Activated gamma-delta T cell treated with anti-CD3 and anti-CD28 coated beads, Interleukin-2, amount 50 U/mL, for 16 hours (primary cell): ENCODE results near the gene SH3TC1.
A peak's percentile ranks its signal among the peaks of the same experiment; 100 is the strongest.

Experiments used
- DNase-seq: peaks from one replicate; pipeline ENCODE4 v3.0.0-alpha.2; 2020; ENCODE audit warnings: low read depth

The SH3TC1 gene

DNA sequence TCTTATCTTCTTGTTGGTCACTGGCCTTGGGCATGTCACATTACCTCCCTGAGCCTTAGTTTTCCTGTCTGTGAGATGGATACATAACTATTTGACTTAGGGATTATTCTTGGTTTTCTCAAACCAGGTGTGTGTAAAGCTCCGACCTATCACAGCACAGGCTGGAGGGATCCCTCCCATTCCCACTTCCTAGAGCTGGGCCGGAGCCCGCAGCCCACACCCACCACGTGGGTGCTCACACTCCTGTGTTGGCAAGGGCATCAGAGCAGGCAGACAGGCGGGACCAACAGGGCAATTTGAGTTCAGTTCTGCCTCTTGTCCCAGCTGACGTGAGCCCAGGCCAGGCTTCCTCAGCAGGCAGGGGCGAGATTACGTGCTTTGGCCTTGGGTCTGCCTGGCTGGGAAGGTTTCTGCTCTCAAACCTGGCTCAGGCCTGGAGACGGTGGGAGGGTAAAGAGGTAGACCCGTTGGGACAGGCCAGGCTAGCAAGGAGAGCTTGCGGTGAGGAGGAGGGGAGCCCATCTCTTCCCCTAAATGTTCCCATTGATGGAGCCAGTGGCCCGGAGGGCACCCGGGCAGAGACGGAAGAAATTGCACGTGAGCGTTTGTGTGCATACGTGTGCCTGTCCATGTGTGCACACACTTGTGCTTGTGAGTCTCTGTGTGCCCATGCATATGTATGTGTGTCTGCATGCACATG, 734 bp upstream of the SH3TC1 start:
- DNase-seq, result no peak

DNA sequence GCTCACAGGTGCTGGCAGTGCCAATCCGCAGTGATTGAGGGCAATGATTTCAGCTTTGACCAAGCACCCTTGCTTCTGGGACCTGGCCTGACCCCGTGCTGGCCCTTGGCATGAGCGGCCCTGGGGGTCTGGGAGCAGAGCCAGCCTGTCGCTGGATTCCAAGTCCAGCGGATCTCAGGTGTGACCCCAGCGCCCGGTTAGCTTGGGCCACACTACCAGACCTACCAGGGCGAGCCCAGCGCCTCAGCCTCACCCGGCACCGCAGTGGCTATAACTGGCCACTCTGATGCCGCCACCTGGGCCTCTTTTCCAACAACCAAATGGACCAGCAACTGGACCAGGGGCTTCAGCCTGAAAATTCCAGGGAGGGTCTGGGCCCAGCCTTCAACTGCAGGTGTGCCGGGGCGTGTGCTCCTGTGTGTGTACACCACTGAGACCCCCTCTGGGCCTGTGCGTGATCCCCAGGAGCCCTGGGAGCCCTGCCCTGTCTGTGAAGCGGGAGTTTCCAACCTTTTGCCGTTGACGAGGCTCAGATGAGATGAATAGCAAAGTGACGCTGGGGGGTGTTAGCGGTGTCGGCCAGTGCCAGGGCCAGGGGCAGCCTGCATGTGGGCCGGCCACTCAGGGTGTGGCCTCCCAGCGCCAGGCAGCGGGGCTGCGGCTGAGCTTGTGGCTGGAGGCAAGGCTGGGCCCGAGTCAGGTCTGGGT, 658 bp downstream of the SH3TC1 start:
- DNase-seq, result no peak

DNA sequence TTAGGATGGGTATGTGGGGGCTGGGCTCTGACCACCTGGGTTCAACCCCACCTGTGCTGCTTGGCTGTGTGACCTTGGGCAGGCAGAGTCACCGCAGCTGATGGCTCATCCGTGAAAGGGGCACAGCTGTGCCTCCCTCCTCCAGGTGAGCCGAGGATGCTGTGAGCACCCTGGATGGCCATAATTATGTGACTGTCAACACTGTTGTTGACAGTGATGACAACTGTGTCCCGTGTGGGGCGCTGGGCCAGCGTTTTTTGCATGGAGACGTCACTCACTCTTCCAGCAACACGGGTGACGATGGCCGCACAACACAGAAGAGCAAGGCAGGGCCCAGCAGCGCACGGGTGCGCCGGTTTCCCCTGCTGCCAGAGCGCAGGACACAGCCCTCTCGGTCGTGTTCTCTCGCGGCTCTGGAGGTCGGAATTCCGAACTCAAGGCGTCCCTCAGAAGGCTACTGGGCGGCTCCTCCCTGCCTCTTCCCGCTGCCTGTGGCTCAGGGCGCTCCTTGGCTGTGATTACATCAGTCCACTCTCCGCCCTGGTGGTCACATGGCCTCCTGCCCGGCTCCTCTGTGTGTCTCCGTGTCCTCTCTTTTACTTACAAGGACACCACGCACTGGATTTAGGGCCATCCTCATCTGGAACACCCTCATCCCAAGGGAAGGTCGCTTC, 1.3 kb downstream of the SH3TC1 start:
- no peak for DNase-seq

DNA sequence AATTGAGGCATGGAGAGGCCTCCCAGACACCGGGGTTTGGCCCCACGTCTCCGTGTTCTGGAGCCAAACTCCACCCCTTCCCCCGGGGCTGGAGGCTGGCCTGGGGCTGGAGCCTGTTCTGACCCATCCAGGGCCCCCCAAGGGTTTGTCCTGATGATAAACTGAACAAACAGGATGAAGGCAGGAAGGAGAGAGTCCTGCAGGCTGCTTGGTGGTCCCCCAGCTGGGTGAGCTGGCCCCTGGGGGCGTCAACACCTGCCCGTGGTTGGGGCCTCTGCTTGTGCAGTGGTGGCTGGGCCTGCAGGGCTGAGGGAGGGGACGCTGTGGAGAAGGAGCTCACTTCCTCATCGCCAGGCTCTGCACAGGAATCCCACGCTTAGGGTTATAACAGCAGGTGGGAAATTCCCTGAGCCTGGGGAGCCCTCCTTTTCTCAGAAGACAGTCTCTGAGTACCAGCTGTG, 2.3 kb downstream of the SH3TC1 start:
- DNase-seq, result peak; percentile 29

DNA sequence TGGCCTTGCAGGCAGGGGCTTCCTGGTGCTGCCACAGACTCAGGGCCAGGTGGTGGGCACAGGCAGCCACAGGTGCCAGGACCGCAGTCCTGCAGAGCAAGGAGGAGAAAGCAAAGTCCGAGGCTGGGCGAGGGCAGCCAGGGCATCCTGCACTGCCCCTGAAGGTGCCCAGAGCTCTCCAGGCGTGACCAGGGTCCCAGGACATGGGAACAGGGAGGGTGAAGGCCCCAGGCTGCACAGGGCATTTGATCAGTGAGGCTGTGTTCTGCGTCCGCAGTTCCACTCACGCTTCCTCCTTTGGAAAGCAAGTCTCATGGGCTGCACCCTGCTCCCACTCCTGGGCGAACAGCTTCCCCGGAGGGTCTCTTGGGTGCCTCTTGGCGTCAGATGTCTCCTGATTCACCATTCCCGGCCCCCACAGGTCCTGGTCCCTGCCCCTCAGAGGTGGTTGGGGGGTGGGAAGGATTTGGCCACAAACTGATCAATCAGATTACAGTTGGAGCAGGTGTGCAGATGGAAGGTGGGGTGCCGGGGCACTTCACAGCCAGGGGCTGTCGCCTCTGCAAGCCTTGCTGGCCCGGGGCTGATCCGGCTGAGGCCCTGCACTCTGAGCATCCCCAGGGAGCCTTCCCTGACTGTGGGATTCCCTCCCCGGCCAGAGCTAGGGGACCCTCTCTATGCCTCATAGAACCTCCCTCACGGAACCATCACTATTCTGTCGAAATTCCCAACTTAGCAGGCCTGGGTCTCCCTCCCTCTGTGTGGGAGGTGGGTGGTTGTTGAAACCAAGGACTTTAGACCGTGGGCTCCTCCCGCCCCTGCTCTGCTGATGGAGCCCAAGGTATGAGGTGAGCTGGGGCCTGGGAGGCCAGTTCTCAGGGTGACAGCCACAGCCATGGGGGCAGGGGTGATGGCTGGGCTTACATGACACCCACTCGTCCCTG, 3.3 kb downstream of the SH3TC1 start:
- DNase-seq, result no peak

DNA sequence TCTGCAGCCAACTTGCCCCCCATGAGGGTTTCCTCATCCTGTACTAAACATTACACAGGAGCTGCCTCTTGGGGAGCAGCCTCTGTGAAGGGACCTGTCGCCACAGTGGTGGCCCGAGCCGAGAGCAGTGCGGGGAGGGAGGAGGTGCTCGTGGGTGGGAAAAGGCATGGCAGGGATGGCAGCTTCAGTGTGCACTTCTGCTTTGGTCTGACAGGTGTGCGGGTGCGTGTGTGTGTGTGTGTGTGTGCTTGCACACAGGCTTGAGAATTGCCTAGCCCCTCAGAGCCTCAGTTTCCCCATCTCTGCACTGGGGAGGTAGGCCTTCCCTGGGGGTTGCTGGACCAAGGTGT, 3.9 kb downstream of the SH3TC1 start:
- DNase-seq, result no peak

DNA sequence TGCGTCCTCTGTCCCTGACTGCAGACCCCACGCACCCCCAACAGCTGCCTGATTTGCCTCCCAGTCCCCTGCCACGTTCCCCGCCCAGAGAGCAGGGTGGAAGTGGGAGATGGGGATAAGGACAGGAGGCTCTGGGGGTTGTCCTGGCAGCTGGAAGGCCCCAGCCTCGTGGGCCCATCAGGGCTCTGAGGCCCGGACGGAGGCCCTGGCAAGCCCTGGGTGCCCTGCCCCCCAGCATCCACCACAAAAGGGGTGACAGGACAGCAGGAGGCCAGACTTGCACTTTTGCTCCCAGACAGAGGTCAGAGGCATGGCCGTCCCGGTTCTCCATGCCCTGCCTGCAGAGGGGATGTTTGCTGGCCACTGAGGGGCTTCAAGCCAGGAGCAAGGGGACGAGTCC, 4.7 kb downstream of the SH3TC1 start:
- no peak for DNase-seq

DNA sequence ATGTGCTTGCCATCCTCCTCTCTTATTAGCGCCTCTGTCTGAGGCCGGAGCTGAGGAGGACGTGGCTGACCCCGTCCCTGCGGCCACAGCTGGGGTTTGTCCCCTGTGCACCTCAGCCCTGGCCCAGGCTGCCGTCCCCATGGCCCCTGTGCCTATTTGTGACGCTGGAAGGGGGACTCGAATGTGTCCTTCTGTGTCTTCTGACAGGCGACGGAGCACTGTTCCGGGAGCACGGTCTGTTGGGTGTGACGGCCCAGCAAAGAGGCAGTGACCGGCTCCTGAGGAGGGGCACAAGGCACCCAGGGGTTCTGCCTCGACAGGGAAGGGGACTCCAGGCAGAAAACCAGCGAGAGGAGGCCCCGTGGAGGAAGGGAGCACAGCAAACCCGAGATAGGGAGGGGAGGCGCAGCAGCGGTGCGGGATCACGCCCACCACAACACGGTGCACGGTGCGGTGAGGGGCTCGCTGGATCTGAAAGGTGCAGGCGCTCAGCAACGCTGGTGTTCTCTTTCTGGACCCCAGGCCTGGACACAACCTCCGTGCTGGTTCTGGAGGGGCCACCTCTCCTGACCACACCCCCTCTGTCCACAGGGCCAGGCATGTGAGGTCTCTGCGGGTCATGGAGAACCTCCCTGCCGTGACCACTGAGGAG, 5.6 kb downstream of the SH3TC1 start:
- no peak for DNase-seq

DNA sequence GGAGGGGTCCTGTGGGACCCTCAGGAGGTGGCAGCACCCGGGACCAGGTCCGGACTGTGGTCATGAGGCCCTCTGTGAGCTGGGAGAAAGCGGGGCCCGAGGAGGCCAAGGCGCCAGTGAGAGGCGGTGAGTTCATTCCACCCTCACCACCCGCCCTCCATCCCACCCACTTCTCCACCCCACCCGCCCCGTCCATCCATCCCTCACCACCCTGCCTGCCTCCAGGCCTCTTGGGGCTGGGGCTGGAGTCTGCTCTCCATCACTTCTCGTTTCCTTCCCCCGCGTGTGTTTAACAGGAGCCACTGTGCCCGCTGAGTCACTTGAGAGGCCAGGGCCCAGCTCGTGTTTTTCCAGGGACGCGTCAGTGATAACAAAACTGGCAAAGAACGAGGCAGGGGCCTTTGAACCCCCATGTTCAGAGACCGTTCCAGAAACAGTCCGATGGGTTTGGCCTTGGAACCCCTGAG, 6.2 kb downstream of the SH3TC1 start:
- DNase-seq, result no peak

DNA sequence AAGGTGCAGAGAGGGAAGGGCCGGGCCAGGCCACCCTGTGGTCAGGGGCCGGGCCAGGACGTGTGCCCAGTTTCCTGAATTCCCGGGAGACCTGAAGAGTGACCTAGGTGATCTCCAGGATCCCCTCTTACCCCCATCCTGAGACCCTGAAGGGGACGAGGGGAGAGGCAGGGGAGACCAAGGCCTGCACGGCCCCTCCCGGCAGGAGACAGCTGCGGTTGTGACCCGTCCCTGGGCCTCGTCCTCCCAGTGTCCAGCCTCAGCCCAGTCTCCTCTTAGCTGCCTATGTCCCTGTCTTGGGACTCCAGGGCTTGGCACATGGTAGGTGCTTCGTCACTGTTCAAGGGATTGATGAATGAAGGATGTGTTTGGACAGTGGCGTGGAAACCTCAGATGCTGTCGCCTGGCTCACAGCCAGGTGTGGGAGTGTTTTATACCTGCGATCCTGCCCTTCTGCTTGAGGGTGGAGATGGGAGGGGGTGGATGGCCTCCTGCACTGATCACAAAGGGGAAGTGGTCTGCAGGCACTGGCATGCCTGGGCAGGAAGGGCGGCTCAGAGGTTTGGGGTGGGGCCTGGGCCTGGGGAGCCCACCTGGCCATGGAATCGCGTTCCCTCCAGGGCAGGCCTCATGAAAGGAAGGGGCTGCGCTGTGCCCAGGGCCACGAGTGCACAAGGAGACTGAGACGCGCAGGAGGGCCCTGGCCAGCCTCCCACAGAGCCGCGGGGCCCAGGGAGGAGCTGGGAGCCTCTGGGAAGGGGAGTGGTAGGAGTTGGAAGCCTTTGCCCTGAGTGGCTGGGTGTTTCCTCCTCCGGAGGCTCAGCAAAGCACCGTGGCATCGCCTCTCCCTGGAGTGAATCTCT, 6.9 kb downstream of the SH3TC1 start:
- DNase-seq, result no peak

DNA sequence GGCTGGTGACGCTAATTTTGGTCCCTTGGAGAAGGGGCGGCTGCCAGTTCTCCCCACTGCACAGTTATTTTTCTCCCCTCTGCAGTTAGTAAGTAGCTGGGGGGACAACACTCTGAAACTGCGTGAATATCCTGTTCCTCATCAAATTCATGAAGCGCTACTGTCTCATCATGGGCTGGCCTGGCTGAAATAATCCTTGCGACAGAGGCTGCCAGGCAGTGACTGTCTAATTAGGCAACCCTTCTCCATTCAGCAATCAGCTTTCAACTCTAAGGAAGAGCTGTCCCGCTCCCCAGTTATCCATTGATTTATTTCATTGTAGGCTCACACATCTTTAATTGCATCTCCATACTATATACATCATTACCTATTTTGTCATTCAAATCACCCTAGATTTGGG, 8.2 kb downstream of the SH3TC1 start:
- no peak for DNase-seq

DNA sequence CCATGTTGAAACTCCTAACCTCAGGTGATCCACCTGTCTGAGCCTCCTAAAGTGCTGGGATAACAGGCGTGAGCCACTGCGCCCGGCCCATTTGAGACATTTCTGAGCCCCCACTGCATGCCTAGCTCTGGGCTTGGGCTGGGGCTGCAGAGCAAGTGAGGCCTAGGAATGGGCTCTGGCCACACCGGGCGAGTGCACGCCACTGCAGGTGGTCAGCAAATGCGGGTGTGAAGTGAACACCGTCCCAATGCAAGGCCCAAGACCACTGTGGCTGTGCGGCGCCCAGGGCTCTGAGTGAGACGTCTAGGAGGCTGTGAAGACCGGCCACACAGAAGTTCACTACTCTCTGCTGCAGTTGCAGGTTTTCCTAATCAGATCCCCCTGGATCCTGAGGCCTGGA, 9.5 kb downstream of the SH3TC1 start:
- no peak for DNase-seq

DNA sequence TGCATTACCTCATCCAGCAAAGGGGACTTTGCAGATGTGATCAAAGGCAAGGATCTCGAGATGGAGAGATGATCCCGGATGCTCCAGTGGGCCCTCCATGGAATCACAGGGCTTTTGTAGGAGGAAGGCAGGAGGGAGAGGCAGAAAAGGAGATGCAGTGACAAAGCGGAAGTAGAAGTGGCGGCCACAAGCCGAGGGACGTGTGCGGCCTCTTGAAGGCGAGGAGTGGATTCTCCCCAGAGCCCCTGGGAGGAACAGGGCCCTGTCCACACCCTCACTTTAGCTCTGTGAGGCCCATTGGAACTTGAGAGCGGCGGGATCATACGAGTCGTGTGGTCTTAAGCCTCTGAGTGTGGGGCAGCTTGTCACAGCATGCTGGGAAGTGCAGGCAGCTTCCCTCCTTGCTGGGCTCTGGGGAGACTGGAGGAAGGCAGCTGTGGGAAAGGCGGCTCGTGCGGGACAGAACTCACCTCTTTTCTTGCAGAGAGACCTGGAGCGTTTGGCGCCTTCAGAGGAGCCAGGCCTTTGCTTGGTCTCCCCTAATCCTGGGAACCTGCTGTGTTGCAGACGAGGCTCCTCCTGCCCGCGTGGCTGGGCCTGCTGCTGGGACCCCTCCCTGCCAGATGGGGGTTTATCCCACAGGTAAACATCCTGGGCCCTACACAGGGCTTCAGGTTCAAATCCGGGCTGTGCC, 10.2 kb downstream of the SH3TC1 start:
- no peak for DNase-seq

DNA sequence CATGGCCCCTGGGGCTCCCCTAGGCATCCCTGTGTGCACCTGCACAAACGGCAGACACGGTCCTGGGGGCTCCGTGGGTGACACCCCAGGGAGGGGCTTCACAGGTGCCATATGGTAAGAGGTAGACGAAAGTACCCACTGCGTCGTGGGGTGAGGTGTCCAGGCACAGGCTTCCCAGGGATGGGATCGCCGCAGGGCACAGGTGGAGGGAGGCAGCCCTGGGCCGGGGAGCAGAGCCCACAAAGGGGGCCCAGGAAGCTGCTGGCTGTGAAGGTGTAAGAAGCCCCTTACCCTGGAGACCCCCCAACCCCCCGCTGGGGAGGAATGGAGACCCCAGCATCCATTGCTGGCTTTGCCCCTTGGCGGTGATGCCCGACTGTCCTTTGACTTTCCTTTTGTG, 10.9 kb downstream of the SH3TC1 start:
- DNase-seq, result no peak

DNA sequence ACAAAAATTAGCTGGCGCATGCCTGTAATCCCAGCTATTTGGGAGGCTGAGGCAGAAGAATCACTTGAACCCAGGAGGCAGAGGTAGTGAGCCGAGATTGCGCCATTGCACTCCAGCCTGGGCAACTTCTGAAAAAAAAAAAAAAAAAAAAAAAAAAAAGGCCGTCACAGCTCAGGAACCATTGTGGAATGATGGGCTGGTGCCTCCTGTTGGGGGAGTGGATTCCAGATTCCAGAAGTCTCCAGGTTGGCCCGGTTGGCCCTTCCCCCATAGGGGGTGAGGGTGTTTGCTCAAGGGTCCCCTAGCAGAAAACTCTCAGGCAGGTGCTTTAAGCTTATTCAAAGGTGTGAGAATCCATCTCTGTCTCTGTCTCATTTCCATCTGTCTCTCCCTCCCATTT, 11.5 kb downstream of the SH3TC1 start:
- DNase-seq, result no peak

DNA sequence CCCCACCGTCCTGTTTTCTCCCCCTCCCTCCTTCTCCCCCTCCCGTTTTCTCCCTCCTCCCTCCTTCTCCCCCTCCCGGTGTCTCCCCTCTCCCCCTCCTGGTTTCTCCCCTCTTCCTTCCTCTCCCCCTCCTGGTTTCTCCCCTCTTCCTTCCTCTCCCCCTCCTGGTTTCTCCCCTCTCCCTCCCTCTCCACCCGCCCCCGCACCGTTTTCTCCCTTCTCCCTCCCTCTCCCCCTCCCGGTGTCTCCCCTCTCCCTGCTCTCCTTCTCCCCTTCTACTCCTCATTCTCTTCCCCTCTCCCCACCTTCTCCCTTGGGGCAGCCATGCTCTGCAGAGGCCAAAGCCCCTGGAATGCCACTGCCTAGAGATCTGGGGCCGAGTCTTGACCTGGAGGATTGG, 12.2 kb downstream of the SH3TC1 start:
- DNase-seq, result no peak

DNA sequence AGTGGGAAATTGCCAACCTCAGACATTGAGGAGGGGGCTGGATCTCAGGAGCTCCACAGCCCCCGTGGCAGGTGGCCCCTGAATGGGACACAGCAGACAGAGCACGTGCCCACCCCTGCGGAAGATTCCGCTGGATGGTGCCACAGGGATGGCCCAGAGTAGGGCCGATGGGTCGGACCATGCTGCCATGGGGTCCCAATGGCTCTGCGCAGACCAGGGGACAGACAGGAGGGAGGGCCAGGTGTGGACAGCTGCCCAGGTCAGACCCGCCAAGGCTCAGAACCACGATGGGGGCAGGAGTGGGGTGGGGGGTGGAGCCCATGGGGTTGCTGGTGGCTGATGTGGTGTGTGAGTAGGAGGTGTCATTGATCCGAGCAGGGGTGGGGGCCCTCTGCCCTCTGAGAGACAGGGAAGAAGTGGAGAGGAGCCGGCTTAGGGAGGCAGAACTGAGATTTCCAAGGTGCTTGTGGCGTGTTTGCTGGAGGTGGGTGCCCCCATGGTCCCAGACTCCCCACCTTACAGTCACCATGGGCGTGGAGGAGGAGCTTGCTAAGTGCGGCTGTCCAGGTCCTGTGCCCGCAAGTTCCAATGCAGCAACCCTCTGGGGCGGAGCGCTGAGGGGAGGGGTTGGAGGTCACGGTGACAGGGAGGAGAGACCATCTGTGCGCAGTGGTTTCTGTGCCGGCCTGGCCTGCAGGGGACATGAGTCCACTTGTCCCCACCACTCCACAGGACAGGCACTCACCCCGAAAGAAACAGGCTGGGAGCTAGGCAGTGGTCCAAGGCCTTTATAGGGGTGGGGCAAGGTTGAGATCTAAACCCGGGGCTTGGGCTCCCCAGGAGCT, 12.9 kb downstream of the SH3TC1 start:
- no peak for DNase-seq

DNA sequence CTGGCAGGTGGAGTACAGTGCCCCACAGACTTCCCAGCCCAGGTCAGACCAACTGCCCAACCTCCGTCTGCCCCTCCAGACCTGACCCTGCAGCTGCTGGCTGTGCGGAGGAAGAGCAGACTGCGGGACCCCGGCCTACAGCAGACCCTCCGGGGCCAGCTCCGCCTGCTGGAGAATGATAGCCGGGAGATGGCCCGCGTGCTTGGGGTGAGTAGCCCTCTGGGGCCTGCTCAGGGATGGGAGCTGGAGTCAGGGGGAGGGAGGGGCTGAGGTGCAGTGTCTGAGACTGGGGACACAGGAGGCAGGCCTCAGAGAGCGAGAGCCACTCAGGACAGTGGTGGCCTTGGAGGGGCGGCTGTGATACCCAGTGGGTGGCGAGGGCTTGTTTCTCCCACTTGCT, 13.5 kb downstream of the SH3TC1 start:
- no peak for DNase-seq

DNA sequence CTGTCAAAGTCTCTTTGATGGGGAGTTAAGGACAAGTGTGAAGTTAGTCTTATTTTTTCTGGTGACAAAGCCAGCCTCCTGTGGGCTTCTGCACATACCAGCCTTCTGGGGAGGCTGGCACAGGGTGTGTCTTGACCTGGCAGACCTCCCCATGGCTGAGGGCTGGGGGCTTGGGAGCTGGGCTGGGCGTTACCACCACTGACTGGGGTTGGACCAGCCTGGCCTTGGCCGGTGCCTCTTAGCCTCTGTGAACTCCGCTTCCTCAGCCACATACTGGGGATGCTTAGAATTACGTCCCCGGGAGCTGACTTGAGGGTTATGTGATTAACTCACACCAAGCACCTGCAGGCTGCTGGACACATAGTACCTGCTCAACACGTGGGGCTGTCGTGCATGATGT, 14.0 kb downstream of the SH3TC1 start:
- no peak for DNase-seq
